ENCODE measurements around the gene LONRF2. TPM values are rescaled to one million over a fixed set of nuclear protein-coding genes. Genes with fewer than 3 reads are reported as not detected.

The LONRF2 gene
- total RNA-seq, 1 experiment from 2014 or later, result not detected

DNA sequence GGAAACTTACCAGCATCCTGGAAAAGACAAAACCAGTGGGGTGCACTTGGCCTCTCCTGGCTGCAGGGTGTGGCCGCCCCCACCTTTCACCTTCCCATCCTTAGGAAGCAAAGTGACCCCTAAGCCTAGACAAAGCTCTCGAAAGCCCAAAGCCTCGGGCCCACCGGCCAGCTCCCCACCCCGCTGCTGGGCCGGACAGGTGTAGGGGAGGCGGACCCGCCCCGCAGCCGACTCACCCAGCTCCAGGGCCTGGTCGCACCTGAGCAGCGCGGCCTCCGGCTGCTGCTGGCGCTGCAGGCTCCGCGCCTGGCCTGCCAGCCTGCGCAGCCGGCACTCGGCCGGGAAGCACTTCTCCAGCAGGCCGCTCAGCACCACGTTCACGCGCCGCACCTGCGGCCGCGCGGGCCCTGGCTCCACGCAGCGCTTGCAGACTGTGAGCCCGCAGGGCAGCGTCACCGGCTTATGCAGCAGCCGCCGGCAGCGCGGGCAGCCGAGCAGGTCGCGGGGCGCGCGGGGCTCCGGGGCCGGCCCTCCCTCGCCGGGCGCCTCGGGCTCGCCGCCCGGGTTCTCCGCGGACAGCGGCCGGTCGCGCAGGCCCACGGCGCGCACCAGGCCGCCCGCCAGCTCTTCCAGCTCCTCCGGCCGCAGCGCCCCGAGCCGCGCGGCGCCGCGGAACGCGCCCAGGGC is 979 bp downstream of the LONRF2 start:
- no peaks in the 10 kb centered on the region for H3K36me3 ChIP-seq
- no peaks in the 10 kb centered on the region; the same call in 1 of the 2 replicates for H3K4me1 ChIP-seq (replicated peaks)
- no peak overlapping the region for H3K27ac ChIP-seq
- no peak for DNase-seq (ENCODE audit: low read depth in 1 of 2, low spot score in 2 of 2)
- H3K27me3 ChIP-seq (replicated peaks), result peaks cover 38% of the 10 kb centered on the region
- H3K9me3 ChIP-seq (replicated peaks), result peaks cover 2% of the 10 kb centered on the region; the same call in 1 of the 2 replicates
- no peak overlapping the region for H3K4me3 ChIP-seq

GRCh38 chr2:100320547-100321178 is 1.6 kb downstream of the LONRF2 start:
- Histone ChIP-seq H3K4me1 (replicated peaks) (no peaks in the 10 kb centered on the region; the same call in 1 of the 2 replicates), H3K9me3 (replicated peaks) (peaks cover 2% of the 10 kb centered on the region; the same call in 1 of the 2 replicates), H3K27ac (no peak overlapping the region), H3K27me3 (replicated peaks) (peaks cover 38% of the 10 kb centered on the region), H3K4me3 (no peak overlapping the region), H3K36me3 (no peaks in the 10 kb centered on the region)
- no peak for DNase-seq (ENCODE audit: low read depth in 1 of 2, low spot score in 2 of 2)

GRCh38 chr2:100317634-100318033 is 4.7 kb downstream of the LONRF2 start:
- Histone ChIP-seq H3K36me3 (no peaks in the 10 kb centered on the region), H3K4me1 (replicated peaks) (no peaks in the 10 kb centered on the region; the same call in 1 of the 2 replicates), H3K4me3 (no peak overlapping the region), H3K27ac (no peak overlapping the region), H3K9me3 (replicated peaks) (peaks cover 2% of the 10 kb centered on the region; the same call in 1 of the 2 replicates), H3K27me3 (replicated peaks) (peaks cover 21% of the 10 kb centered on the region)
- DNase-seq (ENCODE audit: low read depth in 1 of 2, low spot score in 2 of 2), result no peak

- DNase-seq (ENCODE audit: low read depth in 1 of 2, low spot score in 2 of 2), result no peak
- H3K4me3 ChIP-seq, result no peak overlapping the region
Observed at GRCh38 chr2:100309973-100310719, 12.2 kb downstream of the LONRF2 start.

DNA sequence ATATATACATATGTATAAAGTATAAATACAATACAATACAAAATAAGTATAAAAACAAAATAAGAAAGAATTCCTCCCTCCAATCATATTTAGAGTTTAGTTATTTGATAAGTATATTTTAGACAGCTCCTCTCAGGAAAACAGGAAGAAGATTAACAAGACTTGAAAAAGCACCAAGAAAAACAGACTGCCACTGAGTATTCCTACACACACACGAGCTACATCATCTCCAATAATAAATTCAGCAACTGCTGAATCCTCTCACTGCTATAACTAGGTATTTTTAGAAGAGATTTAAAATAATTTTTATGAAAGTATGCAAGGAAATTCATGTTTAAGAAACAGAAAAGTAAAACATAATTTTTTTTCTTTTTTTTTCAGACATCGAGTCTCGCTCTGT is 13.0 kb downstream of the LONRF2 start:
- H3K27me3 ChIP-seq (replicated peaks), result no peaks in the 10 kb centered on the region
- H3K4me3 ChIP-seq, result no peak overlapping the region
- no peaks in the 10 kb centered on the region for H3K9me3 ChIP-seq (replicated peaks)
- no peak for DNase-seq (ENCODE audit: low read depth in 1 of 2, low spot score in 2 of 2)
- no peak overlapping the region for H3K27ac ChIP-seq
- H3K4me1 ChIP-seq (replicated peaks), result no peaks in the 10 kb centered on the region
- no peaks in the 10 kb centered on the region for H3K36me3 ChIP-seq

More at GRCh38 chr2:100309973-100310719, 12.2 kb downstream of the LONRF2 start:
- no peaks in the 10 kb centered on the region for H3K4me1 ChIP-seq (replicated peaks)
- no peaks in the 10 kb centered on the region for H3K9me3 ChIP-seq (replicated peaks)
- H3K36me3 ChIP-seq, result no peaks in the 10 kb centered on the region
- H3K27me3 ChIP-seq (replicated peaks), result no peaks in the 10 kb centered on the region
- no peak overlapping the region for H3K27ac ChIP-seq

DNA sequence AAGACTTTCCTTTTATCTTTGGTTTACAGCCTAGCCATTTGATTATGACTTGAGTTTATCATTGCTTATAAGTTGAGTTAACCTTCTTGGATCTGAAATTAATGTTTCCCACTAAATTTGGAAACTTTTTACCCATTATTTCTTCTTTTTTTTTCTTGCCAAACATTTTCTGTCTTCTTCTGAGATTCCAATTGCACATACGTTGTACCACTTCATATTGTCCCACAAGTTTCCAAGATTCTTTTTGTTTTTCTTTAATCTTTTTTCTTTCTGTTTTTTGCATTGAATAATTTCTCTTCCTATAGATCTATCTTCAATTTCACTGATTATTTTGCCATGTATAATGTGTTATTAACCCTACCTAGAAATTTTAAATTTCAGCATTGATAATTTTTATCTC is 18.6 kb downstream of the LONRF2 start:
- H3K4me3 ChIP-seq, result no peak overlapping the region
- no peak for DNase-seq (ENCODE audit: low read depth in 1 of 2, low spot score in 2 of 2)
- no peaks in the 10 kb centered on the region for H3K27me3 ChIP-seq (replicated peaks)
- H3K4me1 ChIP-seq (replicated peaks), result no peaks in the 10 kb centered on the region
- H3K27ac ChIP-seq, result no peak overlapping the region
- no peaks in the 10 kb centered on the region for H3K9me3 ChIP-seq (replicated peaks)
- no peaks in the 10 kb centered on the region for H3K36me3 ChIP-seq

GRCh38 chr2:100302585-100302892 is 19.8 kb downstream of the LONRF2 start:
- H3K9me3 ChIP-seq (replicated peaks), result no peaks in the 10 kb centered on the region
- no peaks in the 10 kb centered on the region for H3K27me3 ChIP-seq (replicated peaks)
- H3K4me1 ChIP-seq (replicated peaks), result no peaks in the 10 kb centered on the region
- H3K36me3 ChIP-seq, result no peaks in the 10 kb centered on the region
- H3K27ac ChIP-seq, result no peak overlapping the region
- no peak for DNase-seq (ENCODE audit: low read depth in 1 of 2, low spot score in 2 of 2)
- H3K4me3 ChIP-seq, result no peak overlapping the region

DNA sequence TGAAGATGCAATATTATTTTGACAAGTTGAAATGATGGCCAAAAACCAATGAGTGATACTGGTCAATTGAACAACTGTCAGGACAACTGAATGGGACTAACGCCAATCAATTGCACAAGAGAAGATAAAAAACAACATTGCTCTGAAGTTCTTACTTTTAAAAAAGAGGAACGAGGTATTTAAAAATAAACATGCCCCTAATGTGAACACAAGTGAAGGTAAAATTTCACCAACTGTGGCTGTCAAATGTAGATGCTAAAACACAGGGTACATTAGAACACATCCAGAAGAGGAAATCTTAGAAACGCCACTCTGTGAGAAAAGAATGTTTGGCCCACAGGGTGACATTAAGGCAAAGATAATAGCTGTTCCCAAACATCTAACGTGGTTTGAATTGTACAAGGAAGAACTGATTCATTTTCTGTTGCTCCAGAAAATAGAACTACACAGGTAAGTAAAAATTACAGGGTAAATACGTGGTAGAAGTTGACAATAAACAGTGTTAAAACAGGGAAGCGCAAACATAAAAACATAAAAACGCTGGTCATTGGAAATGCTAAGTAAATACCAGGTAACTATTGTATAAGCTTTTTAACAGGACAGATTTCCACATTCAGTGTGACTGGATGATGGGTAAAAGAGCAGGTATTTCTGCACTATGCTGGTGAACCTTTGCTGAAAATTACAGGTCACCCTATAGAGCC is 20.3 kb downstream of the LONRF2 start:
- Histone ChIP-seq H3K4me3 (no peak overlapping the region), H3K27me3 (replicated peaks) (no peaks in the 10 kb centered on the region), H3K9me3 (replicated peaks) (no peaks in the 10 kb centered on the region), H3K27ac (no peak overlapping the region), H3K4me1 (replicated peaks) (no peaks in the 10 kb centered on the region), H3K36me3 (no peaks in the 10 kb centered on the region)
- no peak for DNase-seq (ENCODE audit: low read depth in 1 of 2, low spot score in 2 of 2)

GRCh38 chr2:100299548-100299947 is 22.8 kb downstream of the LONRF2 start:
- no peak overlapping the region for H3K27ac ChIP-seq
- no peaks in the 10 kb centered on the region for H3K36me3 ChIP-seq

GRCh38 chr2:100297511-100297910 is 24.8 kb downstream of the LONRF2 start:
- no peak overlapping the region for H3K4me3 ChIP-seq
- H3K4me1 ChIP-seq (replicated peaks), result peaks cover 8% of the 10 kb centered on the region
- H3K9me3 ChIP-seq (replicated peaks), result no peaks in the 10 kb centered on the region
- no peaks in the 10 kb centered on the region for H3K27me3 ChIP-seq (replicated peaks)
- H3K36me3 ChIP-seq, result no peaks in the 10 kb centered on the region
- DNase-seq (ENCODE audit: low read depth in 1 of 2, low spot score in 2 of 2), result no peak
- no peak overlapping the region for H3K27ac ChIP-seq

More at GRCh38 chr2:100299548-100299947, 22.8 kb downstream of the LONRF2 start:
- Histone ChIP-seq H3K9me3 (replicated peaks) (no peaks in the 10 kb centered on the region), H3K4me3 (no peak overlapping the region), H3K27me3 (replicated peaks) (no peaks in the 10 kb centered on the region), H3K4me1 (replicated peaks) (no peaks in the 10 kb centered on the region)
- DNase-seq (ENCODE audit: low read depth in 1 of 2, low spot score in 2 of 2), result no peak

DNA sequence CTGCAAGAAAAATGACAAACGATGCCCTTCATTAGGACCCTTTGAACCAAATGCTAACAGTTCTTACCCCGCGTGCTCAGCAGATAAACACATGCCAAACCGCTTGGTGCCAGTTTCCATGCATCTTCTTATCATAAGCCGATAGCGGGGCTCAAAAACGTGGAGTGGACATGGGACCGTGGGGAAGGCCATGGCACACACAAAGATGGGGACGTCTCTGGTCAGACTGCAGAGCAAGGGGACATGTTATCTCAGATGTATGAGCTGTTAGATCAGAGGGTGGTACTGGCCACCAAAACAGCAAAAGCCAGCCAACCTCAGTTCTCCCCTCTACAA is 28.2 kb downstream of the LONRF2 start:
- no peak for DNase-seq (ENCODE audit: low read depth in 1 of 2, low spot score in 2 of 2)
- H3K27ac ChIP-seq, result no peak overlapping the region
- no peaks in the 10 kb centered on the region for H3K36me3 ChIP-seq
- no peak overlapping the region for H3K4me3 ChIP-seq
- H3K27me3 ChIP-seq (replicated peaks), result no peaks in the 10 kb centered on the region
- no peaks in the 10 kb centered on the region for H3K9me3 ChIP-seq (replicated peaks)
- peaks cover 31% of the 10 kb centered on the region for H3K4me1 ChIP-seq (replicated peaks)

DNA sequence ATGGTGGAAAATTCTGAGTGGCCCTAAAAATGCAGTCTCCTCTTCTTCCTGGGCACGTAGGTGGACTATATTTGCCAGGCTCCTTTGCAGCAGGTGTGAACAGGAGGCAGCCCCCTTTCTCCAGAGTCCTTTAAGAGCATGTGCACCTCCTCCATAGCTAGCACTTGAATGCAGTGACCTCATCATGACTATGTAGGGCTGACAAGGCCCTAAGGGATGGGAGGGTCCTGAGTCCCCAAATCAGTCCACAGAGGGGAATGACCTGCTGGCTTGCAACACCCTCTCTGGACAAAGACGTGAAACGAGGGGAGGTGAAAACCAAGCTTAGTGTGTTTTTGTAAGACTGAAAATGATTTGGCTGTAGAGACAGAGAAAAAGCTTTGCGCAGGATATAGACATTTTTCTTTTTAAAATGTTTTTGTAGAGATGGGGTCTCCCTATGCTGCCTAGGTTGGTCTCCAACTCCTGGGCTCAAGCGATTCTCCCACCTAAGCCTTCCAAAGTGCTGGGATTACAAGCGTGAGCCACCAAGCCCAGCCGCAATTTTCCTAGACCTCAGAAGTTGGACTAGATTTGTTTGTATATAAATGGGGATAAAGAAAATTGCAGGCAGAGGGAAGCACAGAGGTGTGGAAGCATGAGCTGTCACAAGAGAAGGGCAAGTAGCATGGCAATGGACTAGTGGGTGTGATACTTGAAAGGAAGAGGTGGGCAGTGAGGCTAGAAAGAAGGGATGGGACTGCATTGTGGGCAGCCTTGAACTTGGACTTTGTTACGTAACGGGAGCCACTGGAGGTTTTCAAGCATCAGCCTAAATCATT is 28.8 kb downstream of the LONRF2 start:
- no peaks in the 10 kb centered on the region for H3K27me3 ChIP-seq (replicated peaks)
- H3K27ac ChIP-seq, result no peak overlapping the region
- H3K4me3 ChIP-seq, result no peak overlapping the region
- no peak for DNase-seq (ENCODE audit: low read depth in 1 of 2, low spot score in 2 of 2)
- H3K36me3 ChIP-seq, result no peaks in the 10 kb centered on the region
- H3K4me1 ChIP-seq (replicated peaks), result peaks cover 31% of the 10 kb centered on the region
- no peaks in the 10 kb centered on the region for H3K9me3 ChIP-seq (replicated peaks)

DNA sequence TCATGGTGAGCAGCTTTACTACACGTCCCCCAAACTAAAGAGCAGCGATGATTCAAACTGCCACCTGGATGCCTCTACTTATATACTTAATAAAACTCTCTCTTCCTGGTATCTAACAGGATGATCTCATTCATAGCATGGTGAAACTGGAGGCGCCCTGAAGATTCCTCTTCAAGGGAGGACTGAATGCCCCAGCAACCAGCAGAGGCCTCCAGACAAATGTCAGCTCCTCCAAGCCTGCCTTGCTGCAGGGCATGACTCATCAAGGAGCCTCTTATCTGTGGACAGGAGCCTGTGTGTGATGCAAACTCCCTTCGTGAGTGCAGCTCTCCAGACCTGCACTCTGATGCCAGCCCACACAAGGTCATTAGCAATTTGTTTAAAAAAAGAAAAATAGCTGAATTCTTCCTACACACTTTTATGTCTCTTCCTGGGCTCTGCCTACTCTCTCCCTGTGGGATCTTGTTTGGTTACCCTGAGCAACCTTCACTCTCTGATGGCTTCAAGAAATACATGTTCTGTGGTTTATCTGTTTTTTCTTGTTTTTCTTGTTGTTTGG is 30.2 kb downstream of the LONRF2 start:
- H3K27ac ChIP-seq, result peak overlapping the region; percentile 82
- H3K9me3 ChIP-seq (replicated peaks), result no peaks in the 10 kb centered on the region
- DNase-seq (ENCODE audit: low read depth in 1 of 2, low spot score in 2 of 2), result peak; percentile 78 to 88
- no peaks in the 10 kb centered on the region for H3K27me3 ChIP-seq (replicated peaks)
- no peak overlapping the region for H3K4me3 ChIP-seq
- no peaks in the 10 kb centered on the region for H3K36me3 ChIP-seq
- H3K4me1 ChIP-seq (replicated peaks), result peaks cover 31% of the 10 kb centered on the region
